Endothelial cell (in vitro differentiated cells): ENCODE results near the gene PTPRM. TPM values are rescaled to one million over a fixed set of nuclear protein-coding genes. Genes with fewer than 3 reads are reported as not detected.

ENCODE experiments used
- DNase-seq: peaks from one replicate; pipeline ENCODE4 v3.0.0; 2021; ENCODE audit warnings: low spot score
- H3K27ac Mint-ChIP-seq: one replicate; pipeline ENCODE4 v1.8.0; 2021; ENCODE audit warnings: mixed read lengths, inconsistent platforms; ENCODE audit not compliant: unreplicated experiment
- H3K27me3 Mint-ChIP-seq: one replicate; pipeline ENCODE4 v1.8.0; 2021; ENCODE audit warnings: mild to moderate bottlenecking, moderate library complexity, mixed read lengths, inconsistent platforms; ENCODE audit not compliant: unreplicated experiment
- H3K36me3 Mint-ChIP-seq: one replicate; pipeline ENCODE4 v1.8.0; 2021; ENCODE audit warnings: mild to moderate bottlenecking, low read depth, mixed read lengths, inconsistent platforms; ENCODE audit not compliant: unreplicated experiment
- H3K4me1 Mint-ChIP-seq: one replicate; pipeline ENCODE4 v1.8.0; 2021; ENCODE audit warnings: mild to moderate bottlenecking, mixed read lengths, inconsistent platforms; ENCODE audit not compliant: unreplicated experiment
- H3K4me3 Mint-ChIP-seq: one replicate; pipeline ENCODE4 v1.8.0; 2021; ENCODE audit warnings: mild to moderate bottlenecking, mixed read lengths, inconsistent platforms; ENCODE audit not compliant: unreplicated experiment
- H3K9me3 Mint-ChIP-seq: one replicate; pipeline ENCODE4 v1.8.0; 2021; ENCODE audit warnings: mixed read lengths, inconsistent platforms; ENCODE audit not compliant: unreplicated experiment
- CTCF ChIP-seq: fragments of 200-600 bp; sonication (generic); IDR thresholded peaks from one replicate; pipeline ENCODE4 v1.5.0; 2021; ENCODE audit warnings: antibody characterized with exemption; ENCODE audit not compliant: unreplicated experiment
- total RNA-seq: library from RNA; stranded (reverse); fragmentation: NEBNext Ultra II Directional; extraction: Animal tissue kit (Norgen Biotek cat#: 25700); gene quantifications from one replicate; pipeline ENCODE4 v1.2.1, GENCODE V29; 2021; ENCODE audit not compliant: unreplicated experiment

Gene PTPRM
- total RNA-seq, 1 donor from 2014 or later: 284 TPM

GRCh38 chr18:7523772-7524171 lies 43.3 kb upstream of the PTPRM start:
- H3K27ac Mint-ChIP-seq: no peak overlapping the region

GRCh38 chr18:7524786-7525185 lies 42.3 kb upstream of the PTPRM start:
- Mint-ChIP-seq H3K4me3 (no peak overlapping the region), H3K27me3 (no peaks in the 10 kb centered on the region), H3K36me3 (no peaks in the 10 kb centered on the region), H3K4me1 (peaks cover 16% of the 10 kb centered on the region), H3K27ac (no peak overlapping the region), H3K9me3 (no peaks in the 10 kb centered on the region)
- no peak for TF ChIP-seq CTCF
- DNase-seq: no peak

More at GRCh38 chr18:7523772-7524171, 43.3 kb upstream of the PTPRM start:
- Mint-ChIP-seq H3K4me1 (peaks cover 19% of the 10 kb centered on the region), H3K27me3 (no peaks in the 10 kb centered on the region), H3K4me3 (no peak overlapping the region), H3K36me3 (no peaks in the 10 kb centered on the region), H3K9me3 (no peaks in the 10 kb centered on the region)
- DNase-seq: no peak
- TF ChIP-seq CTCF: no peak

DNA sequence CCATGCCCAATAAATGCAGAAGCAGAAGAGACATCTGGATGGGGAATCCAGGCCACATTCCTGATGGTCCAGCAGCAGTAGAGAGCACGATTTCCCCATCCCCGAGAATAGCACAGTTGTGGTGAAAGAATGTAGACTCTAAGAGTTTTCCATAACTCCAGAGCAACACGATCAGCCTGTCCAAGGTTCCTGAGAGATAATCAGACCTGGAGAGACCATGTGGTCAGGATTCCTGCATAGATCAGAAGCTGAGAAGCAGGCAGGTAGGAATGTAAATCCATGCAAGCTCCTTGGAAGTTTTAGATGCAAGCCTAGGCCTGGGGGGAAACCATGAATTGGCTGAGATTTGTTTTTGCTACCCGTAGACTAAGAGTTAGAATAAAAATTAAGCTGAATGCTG lies 34.2 kb upstream of the PTPRM start:
- Mint-ChIP-seq H3K9me3 (no peaks in the 10 kb centered on the region), H3K27ac (no peak overlapping the region), H3K36me3 (no peaks in the 10 kb centered on the region), H3K4me3 (no peak overlapping the region), H3K27me3 (peaks cover 3% of the 10 kb centered on the region), H3K4me1 (no peaks in the 10 kb centered on the region)
- no peak for TF ChIP-seq CTCF
- DNase-seq: no peak

DNA sequence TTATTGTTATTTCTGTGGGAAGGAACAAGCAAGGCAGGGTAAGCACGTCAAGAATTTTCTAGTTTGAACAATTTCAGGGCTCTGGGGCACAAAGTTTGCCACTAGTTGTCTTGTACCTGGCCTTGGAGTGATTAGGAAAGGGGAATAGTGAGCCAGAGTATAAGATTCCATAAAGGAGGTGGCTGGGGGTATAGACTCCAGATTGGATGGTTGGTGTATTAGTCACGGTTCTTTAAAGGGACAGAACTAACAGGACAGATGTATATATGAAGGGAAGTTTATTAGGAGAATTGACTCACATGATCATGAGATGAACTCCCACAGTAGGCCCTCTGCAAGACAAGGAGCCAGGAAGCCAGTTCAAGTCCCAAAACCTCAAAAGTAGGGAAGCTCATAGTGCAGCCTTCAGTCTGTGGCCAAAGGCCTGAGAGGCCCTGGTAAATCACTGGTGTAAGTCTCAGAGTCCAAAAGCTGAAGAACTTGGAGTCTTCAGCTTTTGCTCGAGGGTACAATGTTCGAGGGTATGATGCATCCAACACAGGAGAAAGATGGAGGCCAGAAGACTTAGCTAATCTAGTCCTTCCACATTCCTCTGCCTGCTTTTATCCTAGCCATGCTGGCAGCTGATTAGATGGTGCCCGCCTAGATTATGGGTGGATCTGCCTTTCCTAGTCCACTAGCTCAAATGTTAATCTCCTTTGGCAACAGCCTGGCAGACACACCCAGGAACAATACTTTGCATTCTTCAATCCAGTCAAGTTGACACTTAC lies 31.5 kb upstream of the PTPRM start:
- Mint-ChIP-seq H3K9me3 (no peaks in the 10 kb centered on the region), H3K36me3 (no peaks in the 10 kb centered on the region), H3K4me3 (no peak overlapping the region), H3K4me1 (no peaks in the 10 kb centered on the region), H3K27ac (no peak overlapping the region), H3K27me3 (peaks cover 3% of the 10 kb centered on the region)
- DNase-seq: no peak
- TF ChIP-seq CTCF: no peak

GRCh38 chr18:7537145-7537544 lies 30.0 kb upstream of the PTPRM start:
- H3K27me3 Mint-ChIP-seq: peaks cover 3% of the 10 kb centered on the region
- H3K4me3 Mint-ChIP-seq: no peak overlapping the region
- no peaks in the 10 kb centered on the region for H3K36me3 Mint-ChIP-seq
- no peak for TF ChIP-seq CTCF
- H3K27ac Mint-ChIP-seq: no peak overlapping the region
- peaks cover 6% of the 10 kb centered on the region for H3K4me1 Mint-ChIP-seq
- no peaks in the 10 kb centered on the region for H3K9me3 Mint-ChIP-seq
- no peak for DNase-seq
